Iris pigment epithelial cell (primary cell): ENCODE measurements around the gene EHD1.
A peak's percentile ranks its signal among the peaks of the same experiment; 100 is the strongest.
"Not testable (repeated sequence)": the region's sequence is repeated elsewhere in the genome, so short reads cannot be mapped to it uniquely, and the experiment has no call there.

Experiments
- DNase-seq: peaks from one replicate; pipeline ENCODE4 v3.0.0-alpha.2; 2011; ENCODE audit warnings: low read depth

Gene EHD1

DNA sequence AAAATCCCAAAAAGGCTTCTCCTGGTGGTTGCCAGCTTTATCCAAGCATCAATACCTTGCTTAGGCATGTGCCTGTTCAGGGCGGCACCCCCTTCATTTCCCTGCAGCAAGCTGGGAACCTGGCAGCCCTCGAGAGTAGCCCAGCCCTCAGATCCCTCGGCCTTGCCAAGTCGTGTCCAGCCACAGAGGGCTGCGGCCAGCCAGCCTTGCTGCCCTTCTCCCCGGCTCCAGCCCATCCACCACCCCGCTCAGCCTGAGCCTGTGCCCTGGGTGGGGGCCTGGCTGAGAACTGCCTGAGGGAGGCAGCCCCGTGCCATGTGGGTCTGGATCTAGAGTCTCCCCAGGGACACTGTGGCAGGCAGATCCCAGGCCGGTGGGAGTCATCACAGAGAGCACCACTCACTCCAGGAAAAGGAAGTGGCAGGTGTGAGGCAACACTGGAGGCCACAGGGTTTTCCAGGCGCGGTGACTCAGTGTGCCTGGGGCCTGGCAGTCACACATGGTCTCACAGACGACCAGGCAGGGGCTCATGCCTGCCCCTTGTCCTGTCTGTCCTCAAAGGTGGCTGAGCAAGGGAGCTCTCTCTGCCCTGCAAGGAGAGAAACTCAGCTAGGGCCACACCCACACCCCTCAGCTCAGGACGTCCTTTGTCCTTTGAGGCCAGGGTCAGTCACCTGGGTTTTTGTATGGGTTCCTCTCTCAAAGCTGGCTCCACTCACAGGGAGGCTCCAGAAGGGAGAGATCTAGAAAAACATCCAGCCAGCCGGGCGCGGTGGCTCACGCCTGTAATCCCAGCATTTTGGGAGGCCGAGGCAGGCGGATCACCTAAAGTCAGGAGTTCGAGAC, 21.8 kb downstream of the EHD1 start:
- DNase-seq = peak; percentile 74

DNA sequence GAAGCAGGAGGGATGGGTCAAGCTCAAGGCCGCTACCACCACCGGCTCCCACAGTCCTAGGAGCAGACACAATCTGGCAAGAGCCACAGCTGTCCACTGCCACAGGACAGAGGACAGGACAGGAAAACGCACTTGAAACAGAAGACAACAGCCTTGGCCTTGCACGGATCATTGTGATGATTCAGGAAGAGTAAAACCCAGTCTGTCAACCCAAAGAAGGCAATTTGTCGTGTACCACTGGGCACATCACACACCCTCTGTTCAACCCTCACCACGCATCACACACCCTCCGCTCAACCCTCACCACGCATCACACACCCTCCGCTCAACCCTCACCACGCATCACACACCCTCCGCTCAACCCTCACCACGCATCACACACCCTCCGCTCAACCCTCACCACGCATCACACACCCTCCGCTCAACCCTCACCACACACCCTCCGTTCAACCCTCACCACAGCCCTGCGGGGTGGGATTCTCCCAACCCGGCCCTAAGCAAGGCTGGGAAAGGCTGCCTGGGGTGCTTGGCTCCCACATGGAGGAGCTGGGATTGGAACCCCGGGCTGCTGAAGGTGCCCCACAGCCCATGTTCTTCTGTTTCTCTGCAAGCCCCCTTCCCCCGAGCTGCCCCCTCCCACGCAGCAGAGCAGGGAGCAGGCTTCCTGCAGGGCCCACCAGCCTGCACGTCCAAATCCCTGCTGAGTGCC, 22.7 kb downstream of the EHD1 start:
- DNase-seq = no peak

DNA sequence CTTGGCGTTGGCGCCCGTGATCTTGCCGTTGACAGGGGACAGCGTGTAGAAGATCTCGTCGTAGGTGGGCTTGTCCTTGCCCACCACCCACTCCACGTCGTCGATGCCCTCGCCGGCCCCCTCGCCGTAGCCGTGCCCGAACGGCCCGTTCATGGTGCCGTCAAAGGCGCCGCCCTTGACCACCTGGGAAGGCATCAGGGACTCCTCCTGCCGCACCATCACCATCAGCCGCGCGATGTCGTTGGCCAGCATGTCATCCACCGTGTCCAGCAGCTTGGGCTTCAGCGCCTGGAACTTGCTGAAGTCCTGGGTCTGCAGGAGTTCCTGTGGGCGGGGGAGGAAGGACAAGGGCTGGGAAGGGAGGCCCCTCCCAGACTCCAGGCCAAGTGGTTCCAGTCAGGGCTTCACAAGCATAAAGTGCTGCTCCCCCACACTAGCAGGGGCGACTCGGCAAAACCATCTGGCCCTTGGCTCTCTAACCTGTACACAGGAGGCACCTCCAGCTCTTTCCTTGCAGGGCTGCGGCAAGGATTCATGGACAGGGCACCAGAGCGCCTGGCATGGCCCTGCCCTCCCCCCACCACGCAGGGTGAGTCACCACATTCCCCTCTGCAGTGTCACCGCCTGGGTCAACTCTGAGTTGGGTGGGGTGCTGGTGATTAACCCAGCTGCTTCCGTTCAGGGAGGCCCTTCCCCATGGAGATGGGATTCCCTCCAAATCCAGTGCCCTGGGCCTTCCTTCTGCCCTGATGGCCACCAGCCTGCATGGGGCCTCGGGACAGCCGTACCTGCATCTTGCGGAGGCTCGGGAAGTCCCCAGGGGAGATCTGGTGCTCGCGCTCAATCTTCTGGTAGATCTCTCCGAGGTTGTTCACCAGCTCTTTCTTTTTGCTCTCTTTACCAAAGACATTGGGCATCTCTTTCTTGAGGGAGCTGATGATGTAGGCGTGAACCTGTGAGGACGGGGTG, 23.6 kb downstream of the EHD1 start:
- peak; percentile 84 for DNase-seq

DNA sequence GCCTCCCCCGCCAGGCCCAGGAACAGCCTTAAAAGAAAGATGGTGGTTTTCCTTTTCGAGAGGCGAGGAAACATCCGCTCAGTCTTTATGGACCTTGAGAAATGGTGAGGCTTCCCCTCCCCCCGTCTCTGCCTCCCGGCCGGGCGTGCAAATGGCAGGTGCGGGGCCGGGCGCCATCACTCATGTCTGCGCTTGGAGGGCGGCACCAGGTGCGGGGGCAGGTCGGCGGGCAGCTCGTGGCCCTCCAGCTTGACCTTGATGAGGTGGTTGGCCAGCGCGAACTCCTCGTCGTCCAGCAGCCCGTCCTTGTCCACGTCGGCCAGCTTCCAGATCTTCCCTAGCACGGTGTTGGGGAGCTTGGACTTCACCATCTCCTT, 24.3 kb downstream of the EHD1 start:
- no peak for DNase-seq

DNA sequence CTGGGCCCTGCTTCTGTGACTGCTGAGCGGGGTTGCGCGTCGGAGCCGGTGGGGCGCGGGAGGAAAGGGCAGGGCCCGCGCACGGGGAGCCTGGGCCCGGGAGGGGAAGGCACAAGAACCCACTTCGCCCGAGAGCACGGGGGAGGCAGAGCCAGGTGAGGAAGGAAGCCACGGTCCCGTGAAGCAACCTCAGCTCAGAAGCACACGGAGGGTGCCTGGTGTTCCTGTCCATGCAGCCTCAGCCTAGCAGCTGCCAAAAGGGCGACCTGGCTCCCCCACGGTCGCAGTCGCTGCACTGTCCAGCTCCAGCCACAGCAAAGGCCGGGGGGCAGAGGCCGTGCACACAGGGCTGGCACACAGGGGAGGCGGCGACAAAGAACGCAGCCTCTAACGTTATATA, 24.7 kb downstream of the EHD1 start:
- DNase-seq = no peak

DNA sequence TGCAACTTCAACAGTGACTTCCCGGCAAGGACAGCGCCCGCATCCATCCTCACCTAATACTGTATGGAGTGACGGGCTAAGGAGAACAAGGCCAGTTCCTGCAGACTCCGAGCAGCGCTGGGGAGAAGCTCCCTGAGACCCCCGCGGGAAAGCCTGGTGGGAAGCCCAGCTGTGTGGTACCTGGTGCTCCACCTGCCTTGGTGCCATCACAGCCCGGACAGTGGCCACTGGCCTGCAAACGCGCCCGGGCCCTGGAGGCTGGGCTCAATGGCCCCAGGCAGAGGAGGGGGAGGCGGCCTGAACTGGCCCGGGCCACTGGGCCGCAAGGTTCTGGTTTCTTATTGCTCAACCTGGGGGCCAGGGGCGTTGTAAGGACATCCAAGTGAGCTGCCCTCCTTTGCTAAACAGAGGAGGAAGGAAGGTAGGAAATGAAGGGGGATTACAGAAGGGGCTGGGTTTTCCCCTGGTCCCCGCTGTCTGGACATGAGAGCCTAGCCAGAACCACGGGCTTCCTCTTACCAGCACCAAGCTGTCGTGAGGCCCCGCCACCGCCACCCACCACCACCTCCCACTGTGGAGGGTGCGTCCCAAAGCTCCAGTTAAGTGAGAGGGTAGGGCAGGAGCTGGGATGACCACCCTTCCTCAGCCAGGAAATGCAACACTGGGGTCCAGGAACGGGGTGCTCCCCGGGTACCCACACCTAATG, 25.5 kb downstream of the EHD1 start:
- DNase-seq = no peak

DNA sequence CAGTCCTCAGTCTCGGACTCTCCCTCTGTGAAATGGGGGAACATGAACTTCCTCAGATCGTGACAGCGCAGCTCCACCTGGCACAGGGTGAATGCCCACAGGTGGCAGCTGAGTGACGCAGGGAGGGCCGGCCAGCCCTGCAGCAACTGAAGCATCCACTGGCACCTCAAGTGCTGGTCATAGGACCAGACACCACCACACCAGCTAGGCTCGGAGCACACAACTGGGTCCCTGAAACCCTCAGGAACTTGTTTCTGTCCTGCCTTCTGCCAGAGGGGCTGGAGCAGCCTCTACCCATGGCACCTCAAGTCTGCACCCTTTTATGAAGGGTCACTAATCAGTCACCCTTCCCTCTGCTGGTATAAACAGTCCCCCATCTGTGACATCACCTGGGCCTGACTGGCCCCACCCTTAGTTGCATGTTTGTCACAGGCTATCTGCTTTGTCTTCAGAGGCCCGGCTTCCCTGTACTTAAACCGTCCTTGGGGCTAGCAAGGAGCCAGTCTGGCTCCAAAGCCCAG, 26.5 kb downstream of the EHD1 start:
- DNase-seq = no peak

DNA sequence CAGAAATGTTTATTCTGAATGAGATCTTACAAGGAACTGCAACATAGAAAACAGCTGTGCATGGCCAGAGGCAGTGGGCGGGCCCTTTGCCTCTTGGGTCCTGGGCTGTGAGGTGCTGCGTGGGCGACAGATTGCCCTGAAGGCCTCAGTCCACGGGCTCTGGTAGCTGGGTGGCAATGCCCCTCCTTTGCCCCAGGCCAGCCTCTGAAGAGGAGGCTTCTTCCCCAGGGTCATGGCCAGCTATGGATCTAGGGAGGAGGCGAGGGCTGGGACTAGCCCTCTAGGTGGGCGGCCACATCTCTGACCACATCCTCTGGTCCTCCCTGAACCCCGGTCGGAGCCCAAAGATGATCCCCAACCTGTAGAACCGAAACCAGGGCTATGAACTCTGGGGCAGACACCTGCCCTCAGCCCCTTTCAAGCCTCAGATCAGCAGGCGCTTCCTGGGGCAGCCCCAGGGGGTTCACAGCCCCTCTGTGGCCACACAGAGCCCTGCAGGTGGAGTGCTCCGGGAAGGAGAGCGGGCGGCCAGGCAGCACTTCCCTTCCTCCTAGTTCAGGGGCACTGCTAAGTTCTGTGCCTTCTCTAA, 27.3 kb downstream of the EHD1 start:
- no peak for DNase-seq

DNA sequence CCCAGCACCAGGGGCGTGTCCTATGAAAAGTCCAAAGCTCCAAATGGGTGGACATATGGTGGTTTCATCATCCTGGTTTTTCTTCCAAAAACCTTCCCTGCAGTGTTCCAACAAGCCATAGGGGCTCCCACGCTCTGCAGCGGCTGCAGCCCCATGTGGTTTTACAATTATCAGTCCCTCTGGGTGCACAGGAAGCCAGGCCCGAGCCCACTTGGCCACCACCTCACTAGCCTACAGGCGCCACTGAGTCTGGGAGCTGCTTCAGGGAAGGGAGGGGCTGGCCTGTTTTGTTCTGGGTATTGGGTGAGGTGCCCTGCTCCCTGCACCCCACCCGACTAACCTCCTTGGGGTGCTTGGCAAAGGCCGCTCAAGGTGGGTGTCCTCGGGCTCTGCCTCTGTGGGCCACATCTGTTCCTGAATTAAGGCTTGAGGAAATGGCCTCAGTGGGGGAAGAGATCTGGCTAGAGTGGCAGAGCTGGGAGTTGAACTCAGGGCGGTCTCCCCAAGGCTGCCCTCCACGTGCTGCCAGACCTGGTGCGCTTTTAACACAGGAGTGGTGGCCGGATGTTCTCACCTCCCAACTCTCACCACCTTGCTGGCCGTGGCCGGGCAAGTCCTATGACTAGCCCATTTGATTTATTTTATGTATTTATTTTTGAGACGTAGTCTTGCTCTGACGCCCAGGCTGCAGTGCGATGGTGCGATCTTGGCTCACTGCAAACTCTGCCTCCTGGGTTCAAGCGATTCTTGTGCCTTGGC, 28.6 kb downstream of the EHD1 start:
- no peak for DNase-seq

DNA sequence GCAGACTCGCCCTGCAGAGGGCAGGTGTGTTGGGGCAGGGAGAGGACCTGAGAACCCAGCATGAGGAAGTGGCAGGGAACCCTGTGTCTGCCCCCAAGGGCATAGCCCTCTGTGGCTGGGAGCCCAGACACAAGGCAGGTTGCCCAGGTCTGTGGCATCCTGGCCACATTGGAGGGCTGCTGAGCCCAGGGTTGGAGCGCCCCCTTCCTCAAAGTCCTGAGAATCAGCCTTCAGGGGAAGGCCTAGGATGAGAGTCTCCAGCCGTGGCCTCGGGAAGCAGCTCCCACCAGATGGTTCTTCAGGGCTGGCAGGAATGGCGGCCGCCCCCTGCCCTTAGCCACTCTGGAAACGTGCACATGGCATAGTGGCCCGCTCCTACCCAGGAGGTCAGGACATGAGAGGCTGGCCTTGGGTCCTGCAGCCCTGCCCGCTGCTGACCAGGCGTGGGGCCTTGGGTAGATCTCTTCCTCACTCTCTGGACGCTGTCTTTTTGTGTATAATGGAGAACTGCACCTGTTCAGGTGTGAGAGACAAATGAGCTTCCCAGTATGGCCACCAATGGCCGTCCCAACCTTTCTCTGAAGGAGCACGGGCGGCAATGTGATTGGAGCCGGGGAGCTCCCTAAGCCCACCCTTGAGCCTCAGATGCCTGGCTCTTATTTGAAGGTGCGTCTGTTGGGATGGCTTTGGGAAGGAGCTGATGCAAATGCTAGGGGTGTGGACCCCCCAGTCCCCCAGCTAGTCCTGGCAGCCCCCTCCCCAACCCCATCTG, 29.4 kb downstream of the EHD1 start:
- no peak for DNase-seq

DNA sequence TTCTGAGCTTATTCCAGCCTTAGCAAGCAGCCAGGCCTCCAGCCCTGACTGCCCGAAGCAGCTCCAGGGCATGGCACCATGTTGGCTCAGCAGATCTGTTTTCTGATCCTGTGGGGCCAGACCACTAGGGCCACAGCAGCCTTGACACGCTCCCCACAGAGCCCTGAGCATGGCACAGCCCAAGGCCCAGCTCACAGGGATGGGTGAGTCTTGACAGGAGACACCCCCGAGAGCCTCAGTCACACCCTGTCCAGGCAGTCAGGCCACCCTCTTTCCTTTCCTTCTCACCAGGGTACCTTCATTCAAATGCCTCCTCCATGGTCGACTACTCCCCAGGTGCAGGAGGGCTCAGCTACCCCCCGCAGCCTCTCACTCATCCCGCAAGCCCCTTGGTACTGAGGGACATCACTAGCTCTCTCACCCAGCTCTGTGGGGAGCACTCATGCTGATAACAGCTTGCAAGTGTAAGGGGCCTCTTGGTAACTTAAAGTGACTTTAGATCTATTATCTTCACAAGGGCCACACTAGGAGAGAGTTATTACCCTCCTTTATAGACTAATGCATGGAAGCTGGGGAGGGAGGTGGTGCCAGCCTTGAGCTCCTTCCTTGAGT, 30.1 kb downstream of the EHD1 start:
- no peak for DNase-seq

DNA sequence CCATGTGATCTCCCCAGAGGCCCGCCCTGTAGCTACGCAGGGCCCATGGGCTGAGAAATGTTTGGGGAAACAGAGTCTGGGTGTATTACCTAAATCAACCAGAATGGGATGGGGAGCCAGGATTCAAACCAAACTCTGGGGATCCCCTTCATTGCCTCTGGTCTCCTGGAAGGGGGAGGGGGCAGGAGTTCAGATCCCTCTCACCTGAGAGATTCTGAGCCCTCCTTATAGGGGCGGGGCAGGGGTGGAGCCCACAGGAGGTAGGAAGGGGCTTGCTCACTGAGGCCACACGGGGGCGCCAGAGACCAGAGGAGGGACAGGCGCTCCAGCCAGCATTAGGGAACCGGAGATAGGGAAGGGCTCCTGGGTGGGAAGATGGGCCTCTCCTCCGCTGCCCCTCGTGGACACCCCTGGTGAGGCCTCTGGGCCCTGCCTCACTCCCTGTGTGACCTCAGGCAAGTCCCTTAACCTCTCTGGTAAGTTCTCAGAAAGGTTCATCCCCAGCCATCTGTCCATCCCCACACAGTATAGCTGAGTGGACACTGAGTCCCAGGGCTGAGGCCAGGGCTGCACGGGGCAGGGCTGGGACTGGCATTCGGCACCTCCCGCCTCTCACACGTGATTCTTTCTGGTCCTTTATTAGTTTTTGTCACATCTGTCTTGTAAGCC, 31.3 kb downstream of the EHD1 start:
- DNase-seq = peak; percentile 75

DNA sequence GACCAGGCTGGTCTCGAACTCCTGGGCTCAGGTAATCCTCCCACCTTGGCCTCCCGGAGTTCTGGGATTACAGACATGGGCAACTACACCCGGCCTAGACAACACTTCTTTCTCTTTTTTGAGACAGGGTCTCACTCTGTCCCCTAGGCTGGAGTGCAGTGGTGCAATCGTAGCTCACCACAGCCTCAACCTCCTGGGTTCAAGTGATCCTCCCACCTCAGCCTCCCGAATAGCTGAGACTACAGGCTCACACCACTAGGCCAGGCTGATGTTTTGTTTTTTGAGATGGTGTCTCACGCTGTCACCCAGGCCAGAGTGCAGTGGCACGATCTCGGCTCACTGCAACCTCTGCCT, 32.7 kb downstream of the EHD1 start:
- DNase-seq = not testable (repeated sequence)

DNA sequence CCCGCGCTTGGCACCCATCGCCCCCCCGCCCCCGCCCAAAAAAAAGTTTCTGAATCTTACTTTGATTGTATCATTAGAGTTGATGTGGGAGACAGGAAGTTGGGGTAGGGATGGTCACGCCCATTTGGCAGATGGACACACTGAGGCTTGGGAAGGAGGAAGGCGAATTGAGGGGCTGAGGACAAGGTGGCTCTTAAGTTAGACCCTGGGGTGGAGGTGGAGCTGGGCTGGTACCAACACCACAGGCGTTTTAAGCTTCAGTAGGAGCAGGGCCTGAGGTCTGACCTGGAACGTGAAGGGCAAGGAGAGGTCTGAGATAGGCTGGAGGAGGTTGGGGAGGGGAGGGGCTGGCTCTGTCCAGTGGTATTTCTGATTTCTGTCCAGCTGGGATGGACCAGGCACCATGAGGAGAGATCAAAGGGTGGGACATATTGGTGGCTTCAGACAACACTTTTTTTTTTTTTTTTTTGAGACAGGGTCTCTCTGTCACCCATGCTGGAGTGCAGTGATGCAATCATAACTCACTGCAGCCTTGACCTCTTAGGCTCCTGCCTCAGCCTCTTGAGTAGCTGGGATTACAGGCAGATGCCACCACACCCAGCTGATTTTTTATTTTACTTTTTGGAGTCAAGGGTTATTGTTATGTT, 33.2 kb downstream of the EHD1 start:
- no peak for DNase-seq

DNA sequence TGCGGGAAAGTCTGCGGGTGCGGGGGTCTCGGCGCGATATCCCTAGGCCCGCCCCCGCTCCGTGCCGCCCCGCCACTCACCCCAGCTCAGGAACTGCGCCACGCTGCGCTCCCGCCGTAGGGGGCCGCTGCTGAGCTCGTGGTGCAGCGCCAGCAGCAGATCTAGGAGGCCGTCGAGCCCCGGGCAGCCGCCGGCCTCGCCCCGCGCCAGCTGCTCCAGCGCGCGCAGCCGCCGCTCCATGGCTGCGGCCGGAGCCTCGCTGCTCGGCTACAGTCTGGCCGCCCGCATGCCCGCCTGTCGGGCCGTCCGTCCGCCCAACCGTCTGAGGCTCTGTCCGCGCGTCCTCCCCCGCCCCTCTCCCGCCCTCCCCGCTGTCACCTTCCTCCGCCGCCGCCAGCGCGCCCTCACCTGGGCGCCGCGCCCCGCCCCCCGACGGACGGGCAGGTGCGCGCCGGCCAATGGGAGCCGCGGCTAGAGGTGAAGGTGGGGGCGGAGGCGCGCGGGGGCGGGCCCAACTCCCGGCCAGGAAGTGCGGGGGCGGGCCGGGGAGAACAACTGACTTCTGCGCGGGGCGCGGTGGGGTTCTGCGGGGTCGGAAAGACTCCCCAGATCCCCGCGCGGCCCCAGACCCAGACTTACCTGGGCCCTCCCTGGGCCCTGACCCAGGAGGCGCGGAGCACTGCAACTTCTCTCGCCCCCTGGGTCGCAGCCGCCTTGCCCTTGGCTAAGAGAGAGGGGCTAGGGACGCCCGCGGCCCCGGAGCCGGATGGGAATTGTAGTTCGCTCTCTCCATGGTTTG, 33.9 kb downstream of the EHD1 start, which contains the start of gene CDC42BPG:
TSS of gene CDC42BPG (minus strand) at position 324 of the 799 bp plus-strand sequence. CDS start at position 240, 84 bp downstream.
- peak; percentile 59 for DNase-seq

DNA sequence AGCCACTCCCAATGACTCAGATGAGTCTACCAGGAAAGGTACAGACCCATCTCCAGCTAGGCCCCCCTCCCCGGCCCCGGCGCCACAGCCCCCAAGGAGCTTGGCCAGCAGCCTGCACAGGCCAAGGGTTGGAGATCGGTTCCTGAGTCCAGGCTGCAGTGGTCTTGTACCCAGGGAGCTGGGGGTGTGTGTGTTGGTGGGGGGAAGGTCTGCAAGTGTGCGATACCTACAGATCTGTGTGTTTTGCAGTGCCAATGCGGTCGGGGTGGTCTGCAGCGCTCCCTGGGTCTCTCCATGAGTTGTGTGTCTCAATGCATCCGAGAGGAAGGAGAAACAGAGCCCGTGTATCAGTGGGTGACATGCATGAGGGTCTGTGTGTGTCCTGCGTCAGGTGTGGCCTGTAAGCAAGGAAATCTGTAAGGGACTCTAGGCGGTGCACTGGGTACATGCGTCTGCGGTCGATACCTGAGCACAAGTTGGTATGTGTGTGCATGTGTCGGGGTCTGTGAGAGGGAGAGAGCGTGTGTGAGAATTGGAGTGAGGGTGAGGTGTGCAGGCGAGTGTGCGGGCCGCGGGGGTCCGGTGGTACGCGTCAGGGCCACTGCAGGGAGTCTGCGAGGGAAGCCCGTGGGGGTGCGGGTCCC, 34.6 kb downstream of the EHD1 start:
- DNase-seq = no peak
